HepG2 (cell line): Measurements from ENCODE around the gene DIAPH3. TPM values are rescaled to one million over a fixed set of nuclear protein-coding genes. Genes with fewer than 3 reads are reported as not detected.

ENCODE experiments used
- ATAC-seq: fragments of 200-7000 bp; cut with Tn5 transposase; 3 replicates; pipeline ENCODE4 v1.9.1; 2020; ENCODE audit warnings: mild to moderate bottlenecking, moderate library complexity
- Bru-seq: library from RNA; stranded (reverse); fragments of 400-500 nt; gene quantifications from one replicate; lab custom pipeline; 2021; lab: Mats Ljungman, UMichigan
- BruChase-seq, 2 experiments: library from RNA; stranded (reverse); fragments of 400-500 nt; gene quantifications; one replicate each; lab custom pipeline; 2021; lab: Mats Ljungman, UMichigan
- BruUV-seq: library from RNA; stranded (reverse); fragments of 400-500 nt; replicated peaks from 2 replicates; lab custom pipeline; 2021; lab: Mats Ljungman, UMichigan
- CTCF ChIA-PET: fragments of 300-600 bp; formaldehyde crosslinking; extraction: SDS; loops from one replicate; lab custom pipeline; 2021; ENCODE audit warnings: low total read pairs, inconsistent platforms, low intra/inter-chr PET ratio; lab: Yijun Ruan, JAX
- POLR2A ChIA-PET: fragments of 350-600 bp; sonication (Branson Sonifier 250); formaldehyde crosslinking; loops from one replicate; lab custom pipeline; 2020; ENCODE audit warnings: antibody characterized with exemption, inconsistent platforms; lab: Yijun Ruan, JAX
- DNase-seq: peaks from one replicate; pipeline ENCODE4 v3.0.0-alpha.2; 2015; ENCODE audit warnings: low spot score
- FAIRE-seq: peaks from 3 replicates; lab custom pipeline; 2011; peaks lifted over from hg19 to GRCh38; lab: Jason Lieb, UNC
- H2AFZ ChIP-seq: one replicate; pipeline ENCODE4 v1.6.1; 2011; ENCODE audit warnings: low read length, inconsistent platforms
- H3K27ac ChIP-seq: fragments of 300-600 bp; 3 replicates; pipeline ENCODE4 v1.8.0; 2011; ENCODE audit warnings: mixed run types, mild to moderate bottlenecking, mixed read lengths, low read length, inconsistent platforms; ENCODE audit not compliant: insufficient read depth; ENCODE audit errors: extremely low read length
- H3K27me3 ChIP-seq, 2 experiments: fragments of 200-600 bp in 1 of 2; 2 replicates in 1 of 2; 3 replicates in 1 of 2; pipeline versions ENCODE4 v1.6.0 to v1.8.0; 2011; ENCODE audit warnings: low read length in 2 of 2, mild to moderate bottlenecking in 2 of 2, moderate library complexity in 2 of 2, inconsistent platforms in 1 of 2; ENCODE audit not compliant: insufficient read depth in 2 of 2, control insufficient read depth in 1 of 2
- H3K36me3 ChIP-seq, 2 experiments: fragments of 200-600 bp in 1 of 2; replicated peaks in 1 of 2; 2 replicates in 1 of 2; 3 replicates in 1 of 2; pipeline versions ENCODE4 v1.5.1 to v1.8.0; 2011; ENCODE audit warnings: low read length in 2 of 2, inconsistent platforms in 1 of 2; ENCODE audit not compliant: insufficient read depth in 2 of 2, control insufficient read depth in 1 of 2
- H3K4me1 ChIP-seq: 2 replicates; pipeline ENCODE4 v1.5.1; 2012; ENCODE audit warnings: low read length, inconsistent platforms; ENCODE audit not compliant: insufficient read depth
- H3K4me2 ChIP-seq: 2 replicates; pipeline ENCODE4 v1.6.0; 2011; ENCODE audit warnings: low read depth, low read length, inconsistent platforms
- H3K4me3 ChIP-seq, 3 experiments: fragments of 200-600 bp in 1 of 3; sonication (generic), shearing (Covaris generic) in 1 of 3; replicated peaks in 1 of 3; 2 replicates each; pipeline ENCODE4 v1.5.1; 2011 to 2016; ENCODE audit warnings: low read length in 3 of 3, inconsistent platforms in 2 of 3, low read depth in 2 of 3, mild to moderate bottlenecking in 2 of 3, control low read depth in 1 of 3, mixed read lengths in 1 of 3; ENCODE audit not compliant: insufficient read depth in 1 of 3
- H3K79me2 ChIP-seq: one replicate; pipeline ENCODE4 v1.6.1; 2011; ENCODE audit warnings: low read length, inconsistent platforms; ENCODE audit not compliant: insufficient read depth
- H3K9ac ChIP-seq: 2 replicates; pipeline ENCODE4 v1.6.0; 2011; ENCODE audit warnings: mild to moderate bottlenecking, low read depth, low read length, inconsistent platforms; ENCODE audit not compliant: insufficient read depth
- H3K9me3 ChIP-seq: 2 replicates; pipeline ENCODE4 v1.5.1; 2012; ENCODE audit warnings: mild to moderate bottlenecking, low read length
- H4K20me1 ChIP-seq: 2 replicates; pipeline ENCODE4 v1.6.0; 2011; ENCODE audit warnings: inconsistent platforms, mild to moderate bottlenecking, low read length, moderate library complexity; ENCODE audit not compliant: insufficient read depth
- ASH2L ChIP-seq: fragments of 300-600, 200-600 bp; sonication (generic); IDR thresholded peaks from 2 replicates; pipeline ENCODE4 v1.7.0; 2017; ENCODE audit warnings: low read depth, mild to moderate bottlenecking, moderate library complexity, mixed read lengths, low read length; ENCODE audit not compliant: insufficient read length
- MXD4 ChIP-seq: IDR thresholded peaks from 2 replicates; pipeline ENCODE4 v1.6.1; 2016; ENCODE audit warnings: mild to moderate bottlenecking, missing biosample characterization, missing genetic modification reagents
- NR2C2 ChIP-seq: sonication (generic); formaldehyde crosslinking; IDR thresholded peaks from 2 replicates; pipeline ENCODE4 v1.4.0; 2020; ENCODE audit warnings: missing genetic modification reagents, mild to moderate bottlenecking, moderate library complexity, borderline replicate concordance
- PRDM15 ChIP-seq: sonication (generic); formaldehyde crosslinking; IDR thresholded peaks from 2 replicates; pipeline ENCODE4 v1.4.0; 2020; ENCODE audit warnings: missing genetic modification reagents
- RELA ChIP-seq: sonication (generic); formaldehyde crosslinking; IDR thresholded peaks from 2 replicates; pipeline ENCODE4 v1.4.0; 2020; ENCODE audit warnings: missing genetic modification reagents
- ZNF10 ChIP-seq: sonication (generic); formaldehyde crosslinking; IDR thresholded peaks from 2 replicates; pipeline ENCODE4 v1.4.0; 2020; ENCODE audit warnings: mild to moderate bottlenecking, low read depth, missing genetic modification reagents, borderline replicate concordance
- WGBS: methylation state at CpG from one replicate; pipeline ENCODE4 v1.1.6; 2017; ENCODE audit warnings: low lambda C conversion rate; 5-methylcytosine and 5-hydroxymethylcytosine counted together
- in situ Hi-C: cut with HindIII; loops from 2 replicates; pipeline ENCODE4 v1.10.0; 2017; ENCODE audit warnings: low pct_unique_long_range_greater_than_20kb; ENCODE audit not compliant: extremely low pct_ligation_motif_present
- intact Hi-C: fragments of 100-400 bp; cut with micrococcal nuclease; formaldehyde crosslinking; loops from one replicate; pipeline ENCODE4 v1.10.0; 2022; ENCODE audit not compliant: unreplicated experiment
- long read RNA-seq, 2 experiments: library from RNA in 1 of 2; library from polyadenylated mRNA in 1 of 2; stranded (forward) in 1 of 2; unstranded in 1 of 2; transcript quantifications; one replicate each; pipeline ENCODE4 v2.0.0, GENCODE V29; 2019 to 2022
- polyA minus RNA-seq, 3 experiments: library from RNA; depleted of rRNA, polyadenylated mRNA; stranded (reverse); fragments of >200 nt; gene quantifications; 2 replicates each; pipeline ENCODE4 v1.2.3, GENCODE V29; 2011; ENCODE audit warnings: low replicate concordance in 1 of 3
- polyA plus RNA-seq, 8 experiments: library from polyadenylated mRNA; depleted of rRNA in 3 of 8; stranded (reverse) in 7 of 8; unstranded in 1 of 8; fragments of >200 nt; fragmentation: Illumina TruSeq in 4 of 8; extraction: Trizol in 4 of 8; gene quantifications; 2 replicates each; pipeline versions ENCODE4 v1.2.1 to v1.2.3, GENCODE V29; 2011 to 2016; ENCODE audit warnings: low read depth in 4 of 8, missing spikeins in 1 of 8, mixed read lengths in 1 of 8; ENCODE audit not compliant: insufficient read depth in 1 of 8
- total RNA-seq, 5 experiments: library from RNA; depleted of rRNA; stranded (reverse); fragments of >200 nt; fragmentation: Illumina TruSeq; extraction: Trizol; gene quantifications; 2 replicates each; pipeline ENCODE4 v1.2.3, GENCODE V29; 2016; ENCODE audit warnings: low read depth in 1 of 5
- TF ChIP-seq, protein P1 (sequence below): sonication (generic); formaldehyde crosslinking; IDR thresholded peaks from 2 replicates; pipeline ENCODE4 v1.4.0; 2020; ENCODE audit warnings: missing genetic modification reagents

The DIAPH3 gene
- total RNA-seq (2016; rRNA removed; fragmentation: Illumina TruSeq; extraction: Trizol) (9.3 and 10.1 TPM in 2 replicates), polyA plus RNA-seq (2011; rRNA removed) (1.9 and 4.0 TPM in 2 replicates), polyA minus RNA-seq (2011; rRNA and poly(A)+ RNA removed; ENCODE audit: low replicate concordance) (10.6 and 37.8 TPM in 2 replicates), Bru-seq, nascent RNA (percentile 56 among the genes with signal in this experiment), BruChase-seq, experiment 1, labeled RNA remaining after a 6-hour chase (percentile 44 among the genes with signal in this experiment), BruChase-seq, experiment 2, labeled RNA remaining after a 2-hour chase (percentile 57 among the genes with signal in this experiment)
- 4.9 and 5.1 TPM in 2 replicates for total RNA-seq (2016; cell fraction: cytosol; rRNA removed; fragmentation: Illumina TruSeq; extraction: Trizol; ENCODE audit: low read depth)
- 8.1 and 9.9 TPM in 2 replicates for total RNA-seq (2016; cell fraction: insoluble cytoplasmic fraction; rRNA removed; fragmentation: Illumina TruSeq; extraction: Trizol)
- total RNA-seq (2016; cell fraction: membrane; rRNA removed; fragmentation: Illumina TruSeq; extraction: Trizol) = 4.5 and 4.7 TPM in 2 replicates
- total RNA-seq (2016; cell fraction: nucleus; rRNA removed; fragmentation: Illumina TruSeq; extraction: Trizol) = 23.4 and 24.9 TPM in 2 replicates
- 1.8 and 2.1 TPM in 2 replicates for polyA plus RNA-seq (2011; cell fraction: cytosol; rRNA removed)
- polyA plus RNA-seq (2011; cell fraction: nucleus; rRNA removed) = 1.9 and 2.5 TPM in 2 replicates
- 2.1 and 5.3 TPM in 2 replicates for polyA plus RNA-seq (2012)
- 0.70 and 0.77 TPM in 2 replicates for polyA plus RNA-seq (2016; cell fraction: cytosol; fragmentation: Illumina TruSeq; extraction: Trizol; ENCODE audit: low read depth)
- 11.9 and 13.0 TPM in 2 replicates for polyA plus RNA-seq (2016; cell fraction: insoluble cytoplasmic fraction; fragmentation: Illumina TruSeq; extraction: Trizol; ENCODE audit: low read depth)
- polyA plus RNA-seq (2016; cell fraction: membrane; fragmentation: Illumina TruSeq; extraction: Trizol; ENCODE audit: low read depth) = 1.8 and 1.9 TPM in 2 replicates
- polyA plus RNA-seq (2016; cell fraction: nucleus; fragmentation: Illumina TruSeq; extraction: Trizol; ENCODE audit: insufficient read depth, low read depth) = 7.8 and 9.6 TPM in 2 replicates
- polyA minus RNA-seq (2011; cell fraction: cytosol; rRNA and poly(A)+ RNA removed) = 6.7 and 7.4 TPM in 2 replicates
- polyA minus RNA-seq (2011; cell fraction: nucleus; rRNA and poly(A)+ RNA removed) = 25.4 and 43.1 TPM in 2 replicates
- long read RNA-seq, experiment 1, partial matches to known transcripts = 5 of 7 reads
- long read RNA-seq, experiment 1, other reads (novel, unspliced or antisense) = 2 of 7 reads
- long read RNA-seq, experiment 2, full-length matches to known transcripts = 1 of 12 reads
- long read RNA-seq, experiment 2, partial matches to known transcripts = 2 of 12 reads
- long read RNA-seq, experiment 2, other reads (novel, unspliced or antisense) = 9 of 12 reads

GRCh38 chr13:60163478-60164233 is at the start of gene DIAPH3:
DIAPH3 (minus strand) TSS chr13:60163928; CDS start chr13:60163766, 162 bp downstream.
- 0% methylated on average over 7 of the region's 54 CpGs for WGBS
- intact Hi-C loops = loop anchor here (5.0 kb wide), 1 partner anchor 234 kb away; the partner anchor contains the start of gene TDRD3
- Histone ChIP-seq H2AFZ (peak within 1 kb of the TSS; percentile 55), H3K27me3 (no peaks in the 10 kb centered on the region; a peak in 1 of 5 replicates), H3K9me3 (no peaks in the 10 kb centered on the region), H3K4me2 (peak within 1 kb of the TSS; percentile 78), H4K20me1 (no peaks in the 10 kb centered on the region), H3K27ac (peak within 1 kb of the TSS; percentile 80), H3K4me1 (peaks cover 32% of the 10 kb centered on the region), H3K36me3 (no peaks in the 10 kb centered on the region), H3K79me2 (peaks cover 29% of the 10 kb centered on the region), H3K4me3 (peak within 1 kb of the TSS; percentile 70 to 92 (median 73)), H3K9ac (peak within 1 kb of the TSS; percentile 90)
- TSS peak; percentile 83 for BruUV-seq
- ATAC-seq = peak; percentile 100
- peak; percentile 48 for FAIRE-seq
- in situ Hi-C loops = loop anchor here (5.0 kb wide), 1 partner anchor 234 kb away; the partner anchor contains the start of gene TDRD3
- DNase-seq = peak; percentile 90
- POLR2A ChIA-PET = no interaction called here
- CTCF ChIA-PET = no interaction called here
- TF ChIP-seq MXD4 (CRISPR knock-in tag) (peak; percentile 72), NR2C2 (CRISPR knock-in tag) (peak; percentile 64), PRDM15 (CRISPR knock-in tag) (no peak), RELA (CRISPR knock-in tag) (no peak), ASH2L (peak; percentile 88), ZNF10 (CRISPR knock-in tag) (no peak)
- TF ChIP-seq, protein P1, sequence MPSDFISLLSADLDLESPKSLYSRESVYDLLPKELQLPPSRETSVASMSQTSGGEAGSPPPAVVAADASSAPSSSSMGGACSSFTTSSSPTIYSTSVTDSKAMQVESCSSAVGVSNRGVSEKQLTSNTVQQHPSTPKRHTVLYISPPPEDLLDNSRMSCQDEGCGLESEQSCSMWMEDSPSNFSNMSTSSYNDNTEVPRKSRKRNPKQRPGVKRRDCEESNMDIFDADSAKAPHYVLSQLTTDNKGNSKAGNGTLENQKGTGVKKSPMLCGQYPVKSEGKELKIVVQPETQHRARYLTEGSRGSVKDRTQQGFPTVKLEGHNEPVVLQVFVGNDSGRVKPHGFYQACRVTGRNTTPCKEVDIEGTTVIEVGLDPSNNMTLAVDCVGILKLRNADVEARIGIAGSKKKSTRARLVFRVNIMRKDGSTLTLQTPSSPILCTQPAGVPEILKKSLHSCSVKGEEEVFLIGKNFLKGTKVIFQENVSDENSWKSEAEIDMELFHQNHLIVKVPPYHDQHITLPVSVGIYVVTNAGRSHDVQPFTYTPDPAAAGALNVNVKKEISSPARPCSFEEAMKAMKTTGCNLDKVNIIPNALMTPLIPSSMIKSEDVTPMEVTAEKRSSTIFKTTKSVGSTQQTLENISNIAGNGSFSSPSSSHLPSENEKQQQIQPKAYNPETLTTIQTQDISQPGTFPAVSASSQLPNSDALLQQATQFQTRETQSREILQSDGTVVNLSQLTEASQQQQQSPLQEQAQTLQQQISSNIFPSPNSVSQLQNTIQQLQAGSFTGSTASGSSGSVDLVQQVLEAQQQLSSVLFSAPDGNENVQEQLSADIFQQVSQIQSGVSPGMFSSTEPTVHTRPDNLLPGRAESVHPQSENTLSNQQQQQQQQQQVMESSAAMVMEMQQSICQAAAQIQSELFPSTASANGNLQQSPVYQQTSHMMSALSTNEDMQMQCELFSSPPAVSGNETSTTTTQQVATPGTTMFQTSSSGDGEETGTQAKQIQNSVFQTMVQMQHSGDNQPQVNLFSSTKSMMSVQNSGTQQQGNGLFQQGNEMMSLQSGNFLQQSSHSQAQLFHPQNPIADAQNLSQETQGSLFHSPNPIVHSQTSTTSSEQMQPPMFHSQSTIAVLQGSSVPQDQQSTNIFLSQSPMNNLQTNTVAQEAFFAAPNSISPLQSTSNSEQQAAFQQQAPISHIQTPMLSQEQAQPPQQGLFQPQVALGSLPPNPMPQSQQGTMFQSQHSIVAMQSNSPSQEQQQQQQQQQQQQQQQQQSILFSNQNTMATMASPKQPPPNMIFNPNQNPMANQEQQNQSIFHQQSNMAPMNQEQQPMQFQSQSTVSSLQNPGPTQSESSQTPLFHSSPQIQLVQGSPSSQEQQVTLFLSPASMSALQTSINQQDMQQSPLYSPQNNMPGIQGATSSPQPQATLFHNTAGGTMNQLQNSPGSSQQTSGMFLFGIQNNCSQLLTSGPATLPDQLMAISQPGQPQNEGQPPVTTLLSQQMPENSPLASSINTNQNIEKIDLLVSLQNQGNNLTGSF (CRISPR knock-in tag) = no peak; the same call in 1 of the 2 replicates
